ENCODE results near the gene ST7.

DNA sequence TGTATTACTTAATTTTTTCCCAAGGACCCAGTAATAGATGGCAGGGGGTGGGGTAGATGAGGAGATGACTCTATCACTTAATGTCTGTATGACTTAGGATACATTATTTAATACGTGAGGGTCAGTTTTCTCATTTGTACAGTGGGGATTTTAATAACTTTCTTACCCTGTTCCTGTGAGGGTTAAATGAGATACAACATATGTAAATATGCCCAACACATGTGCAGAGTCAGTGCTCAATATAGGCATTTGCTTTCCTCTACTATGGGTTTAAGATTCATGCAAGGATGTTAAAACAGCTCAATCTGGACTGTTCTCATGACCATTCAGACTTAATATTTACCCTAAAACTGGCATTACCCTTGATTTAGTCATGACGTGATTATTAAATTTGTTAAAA, 31.2 kb downstream of the ST7 start:
- TF ChIP-seq POLR2AphosphoS5 (IDR thresholded peaks at IDR 0.05), result no peak
- TF ChIP-seq, protein P1, sequence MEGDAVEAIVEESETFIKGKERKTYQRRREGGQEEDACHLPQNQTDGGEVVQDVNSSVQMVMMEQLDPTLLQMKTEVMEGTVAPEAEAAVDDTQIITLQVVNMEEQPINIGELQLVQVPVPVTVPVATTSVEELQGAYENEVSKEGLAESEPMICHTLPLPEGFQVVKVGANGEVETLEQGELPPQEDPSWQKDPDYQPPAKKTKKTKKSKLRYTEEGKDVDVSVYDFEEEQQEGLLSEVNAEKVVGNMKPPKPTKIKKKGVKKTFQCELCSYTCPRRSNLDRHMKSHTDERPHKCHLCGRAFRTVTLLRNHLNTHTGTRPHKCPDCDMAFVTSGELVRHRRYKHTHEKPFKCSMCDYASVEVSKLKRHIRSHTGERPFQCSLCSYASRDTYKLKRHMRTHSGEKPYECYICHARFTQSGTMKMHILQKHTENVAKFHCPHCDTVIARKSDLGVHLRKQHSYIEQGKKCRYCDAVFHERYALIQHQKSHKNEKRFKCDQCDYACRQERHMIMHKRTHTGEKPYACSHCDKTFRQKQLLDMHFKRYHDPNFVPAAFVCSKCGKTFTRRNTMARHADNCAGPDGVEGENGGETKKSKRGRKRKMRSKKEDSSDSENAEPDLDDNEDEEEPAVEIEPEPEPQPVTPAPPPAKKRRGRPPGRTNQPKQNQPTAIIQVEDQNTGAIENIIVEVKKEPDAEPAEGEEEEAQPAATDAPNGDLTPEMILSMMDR (IDR thresholded peaks at IDR 0.05), result no peak
- TF ChIP-seq EP300 (IDR thresholded peaks at IDR 0.05), result no peak

Data from sigmoid colon (tissue), 4 donors.